GM21723 (cell line): Measurements from ENCODE around the gene SLC5A10.
"Not testable (repeated sequence)": the region's sequence is repeated elsewhere in the genome, so short reads cannot be mapped to it uniquely, and the experiment has no call there.

ENCODE experiments used
- ATAC-seq: cut with Tn5 transposase; IDR thresholded peaks from one replicate; pipeline ENCODE4 v1.9.1; 2021; ENCODE audit warnings: mild to moderate bottlenecking, moderate library complexity; ENCODE audit not compliant: unreplicated experiment

The SLC5A10 gene

DNA sequence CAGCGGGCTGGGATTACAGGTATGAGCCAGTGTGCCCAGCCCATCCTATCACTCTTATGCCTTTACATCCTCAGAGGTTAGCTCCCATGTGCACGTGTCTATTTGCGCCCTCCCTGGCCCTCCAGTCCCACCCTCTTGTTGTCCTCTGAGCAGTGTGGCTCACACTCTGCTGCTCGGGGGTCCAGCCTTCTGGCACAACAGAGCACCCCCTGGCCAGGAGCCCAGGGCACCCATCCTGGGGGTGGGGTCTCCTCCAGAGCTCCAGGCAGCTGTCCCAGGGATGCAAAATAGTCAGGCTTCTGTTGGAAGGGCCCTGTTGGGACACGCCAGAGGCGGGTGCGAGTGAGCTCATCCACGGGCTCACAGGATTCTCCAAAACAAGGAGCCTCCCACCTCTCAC, 64.3 kb downstream of the SLC5A10 start:
- ATAC-seq = no peak

DNA sequence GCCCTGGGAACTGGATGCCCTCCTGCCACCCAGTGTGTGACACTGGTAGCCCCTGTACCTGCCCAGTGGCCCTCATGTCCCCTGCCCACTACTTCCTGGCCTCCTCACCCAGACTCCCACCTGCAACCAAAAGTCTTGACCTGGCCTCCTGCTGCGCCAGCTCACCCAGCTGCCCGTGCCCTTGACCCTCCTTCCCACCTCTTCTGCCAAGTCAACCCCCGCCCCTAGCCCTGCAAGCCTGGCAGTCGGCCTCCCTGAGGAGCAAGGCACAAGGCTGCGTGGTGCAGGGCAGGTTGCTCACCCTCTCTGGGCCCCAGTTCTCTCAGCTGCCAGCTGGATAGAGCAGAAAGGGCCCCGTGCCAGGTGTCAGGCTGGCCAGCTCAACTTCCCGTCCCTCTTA, 64.9 kb downstream of the SLC5A10 start:
- ATAC-seq = no peak

DNA sequence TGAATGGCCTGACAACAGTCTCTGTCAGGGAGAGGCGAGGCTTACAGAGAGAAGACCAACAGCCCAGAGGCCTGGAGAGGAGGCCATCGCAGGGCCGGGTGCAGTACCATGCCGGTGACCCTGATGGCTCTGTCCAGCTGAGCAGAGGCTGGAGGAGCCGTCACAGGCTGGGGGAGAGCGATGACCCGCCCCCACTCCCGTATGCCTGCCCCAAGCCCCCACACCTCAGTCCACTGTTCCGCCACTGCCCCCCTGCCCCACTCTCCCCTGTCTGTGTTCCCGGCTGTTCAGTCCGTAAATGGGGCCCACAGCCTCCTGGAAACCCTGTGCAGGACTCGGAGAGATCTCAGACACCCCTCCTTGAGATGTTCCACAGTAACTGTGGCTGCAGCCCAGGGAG, 65.4 kb downstream of the SLC5A10 start:
- no peak for ATAC-seq

DNA sequence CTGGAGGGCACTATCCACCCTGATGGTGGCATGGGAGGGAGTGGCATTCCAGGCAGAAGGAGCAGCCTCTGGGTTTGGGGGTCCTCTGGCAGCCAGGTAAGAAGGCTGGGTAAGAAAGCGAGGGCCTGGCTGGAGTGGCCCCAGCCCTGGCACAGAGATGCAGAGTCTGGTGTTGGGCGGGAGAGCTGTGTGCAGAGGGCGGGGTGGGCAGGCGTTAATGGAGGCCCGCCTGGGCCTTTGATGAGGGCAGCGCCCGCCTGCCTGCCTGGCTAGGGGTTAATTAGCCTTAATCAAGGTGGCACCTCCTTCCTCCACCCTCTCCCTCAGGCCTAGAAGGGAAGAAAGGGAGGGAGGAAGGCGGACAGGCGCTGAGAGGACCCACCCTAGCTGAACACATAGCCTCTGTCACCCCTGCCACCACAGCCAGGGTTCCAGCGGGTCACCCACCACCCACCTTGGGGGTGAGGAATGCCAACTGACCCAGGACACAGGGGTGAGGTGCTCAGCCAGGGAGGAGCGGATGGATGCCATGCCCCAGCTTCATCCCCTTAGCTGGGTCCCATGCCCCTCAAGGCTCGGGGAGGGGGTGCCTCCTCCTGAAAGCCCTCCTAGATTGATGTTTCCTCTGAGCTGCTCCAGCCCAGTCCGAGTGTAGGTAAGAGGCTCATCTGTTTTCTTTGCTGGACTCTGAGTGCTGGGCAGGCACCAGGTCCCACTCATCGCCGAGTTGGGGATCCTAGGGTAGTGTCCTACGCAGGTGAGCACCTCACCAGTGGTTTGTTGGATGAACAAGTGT, 66.0 kb downstream of the SLC5A10 start:
- no peak for ATAC-seq

DNA sequence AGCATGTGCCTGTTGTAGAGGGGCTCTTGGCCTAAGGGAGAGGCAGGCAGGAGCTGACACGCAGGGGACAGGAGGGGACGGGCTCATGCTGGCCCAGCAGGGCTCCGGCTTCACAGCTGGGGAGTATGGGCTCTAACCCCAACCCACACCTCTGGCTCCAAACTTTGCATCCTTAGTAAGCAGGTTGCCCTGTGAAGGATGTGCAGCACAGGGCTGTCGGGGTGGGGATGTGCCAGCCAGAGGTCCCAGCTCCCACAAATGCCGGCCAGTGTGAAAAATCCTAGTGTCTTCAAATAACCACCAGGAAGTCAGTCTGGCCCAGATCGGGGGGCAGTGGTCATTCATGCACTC, 66.6 kb downstream of the SLC5A10 start:
- ATAC-seq = no peak

DNA sequence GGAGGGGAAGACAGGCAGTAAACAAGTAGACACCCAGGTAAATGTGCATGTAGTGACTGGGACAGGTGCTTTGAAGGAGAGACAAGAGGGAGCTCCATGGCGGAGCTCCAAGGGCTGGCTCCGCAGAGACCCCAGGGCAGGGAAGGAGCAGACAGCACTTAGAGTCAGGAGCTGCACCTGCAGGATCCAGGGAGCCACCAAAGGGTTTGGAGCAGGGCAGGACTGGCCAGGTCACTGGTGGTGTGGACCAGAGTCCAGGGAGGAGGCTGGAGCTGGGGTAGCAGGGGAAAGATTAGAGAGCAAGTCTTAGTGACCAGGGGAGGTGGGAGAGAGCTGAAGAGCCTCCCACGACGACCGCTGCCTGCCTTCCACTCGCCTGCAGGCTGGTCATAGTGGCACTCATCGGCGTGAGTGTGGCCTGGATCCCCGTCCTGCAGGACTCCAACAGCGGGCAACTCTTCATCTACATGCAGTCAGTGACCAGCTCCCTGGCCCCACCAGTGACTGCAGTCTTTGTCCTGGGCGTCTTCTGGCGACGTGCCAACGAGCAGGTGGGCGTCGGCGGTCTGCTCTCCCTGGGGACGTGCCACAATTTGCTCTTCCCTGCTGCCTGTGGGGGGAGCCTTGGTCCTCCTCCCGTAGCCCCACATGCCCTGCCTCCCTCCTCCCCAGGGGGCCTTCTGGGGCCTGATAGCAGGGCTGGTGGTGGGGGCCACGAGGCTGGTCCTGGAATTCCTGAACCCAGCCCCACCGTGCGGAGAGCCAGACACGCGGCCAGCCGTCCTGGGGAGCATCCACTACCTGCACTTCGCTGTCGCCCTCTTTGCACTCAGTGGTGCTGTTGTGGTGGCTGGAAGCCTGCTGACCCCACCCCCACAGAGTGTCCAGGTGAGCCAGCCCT, 67.3 kb downstream of the SLC5A10 start:
- no peak for ATAC-seq

DNA sequence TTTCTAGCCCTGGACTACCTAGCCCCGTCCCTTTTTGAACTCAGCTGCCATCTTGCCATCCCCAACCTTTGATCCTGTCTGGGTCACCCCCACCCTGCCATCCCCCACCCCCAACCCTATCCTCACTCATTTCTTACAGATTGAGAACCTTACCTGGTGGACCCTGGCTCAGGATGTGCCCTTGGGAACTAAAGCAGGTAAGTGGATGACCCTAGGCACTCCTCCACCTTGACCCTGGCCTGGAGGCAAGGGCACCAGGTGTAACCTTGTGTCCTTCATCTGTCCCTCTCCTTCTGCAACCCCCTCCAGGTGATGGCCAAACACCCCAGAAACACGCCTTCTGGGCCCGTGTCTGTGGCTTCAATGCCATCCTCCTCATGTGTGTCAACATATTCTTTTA, 68.1 kb downstream of the SLC5A10 start:
- no peak for ATAC-seq

DNA sequence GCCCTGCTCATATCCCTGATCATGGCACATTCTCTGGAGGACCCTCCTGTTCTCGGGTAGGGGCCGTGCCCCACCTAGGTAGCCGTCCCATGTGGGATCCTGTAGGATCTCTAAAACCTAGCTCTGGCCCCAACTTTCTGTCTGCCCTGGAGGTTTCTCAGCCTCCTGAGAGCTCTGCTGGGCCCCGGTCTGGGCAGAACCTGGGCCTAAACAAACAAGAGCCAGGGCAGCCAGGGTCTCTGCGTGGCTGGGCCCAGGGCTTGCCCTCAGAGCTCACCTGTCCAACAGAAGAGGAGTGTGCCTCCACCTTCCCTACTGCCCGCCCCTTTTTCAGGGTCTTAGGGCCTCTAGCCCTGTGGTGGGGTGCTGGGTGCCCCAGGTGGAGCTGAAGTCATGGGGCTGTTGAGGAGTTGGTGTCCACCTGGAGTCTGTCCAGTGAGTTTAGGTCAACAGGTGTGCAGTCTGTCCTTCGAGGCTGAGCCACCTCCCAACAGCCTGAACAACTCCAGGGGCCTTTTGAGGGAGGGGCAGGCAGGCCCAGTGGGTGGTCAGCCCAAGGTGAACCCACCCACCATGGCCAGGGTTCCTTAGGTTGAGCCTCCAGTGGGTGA, 69.2 kb downstream of the SLC5A10 start:
- ATAC-seq = not testable (repeated sequence)

DNA sequence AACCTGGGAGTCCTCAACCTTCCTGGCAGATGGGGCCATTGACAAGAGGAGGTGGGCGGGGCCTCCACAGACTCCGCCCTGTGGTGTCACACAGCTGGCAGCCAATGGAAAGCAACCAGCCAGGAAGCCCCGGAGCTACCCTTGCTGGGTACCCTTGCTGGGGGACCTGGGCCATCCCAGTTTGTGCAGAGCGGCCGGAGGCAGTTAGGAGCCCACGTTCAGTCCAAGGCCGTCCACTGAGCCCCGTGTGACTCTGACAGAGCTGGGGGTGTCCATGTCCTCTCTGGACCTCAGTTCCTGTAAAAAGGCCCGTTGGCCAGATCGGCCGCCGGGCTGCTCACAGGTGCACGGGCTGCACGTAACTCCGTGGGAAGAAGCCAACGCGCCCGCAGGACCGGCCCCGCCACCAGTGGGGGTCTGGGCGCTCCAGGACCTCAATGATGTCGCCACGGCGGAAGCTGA, 69.7 kb downstream of the SLC5A10 start:
- ATAC-seq = no peak

DNA sequence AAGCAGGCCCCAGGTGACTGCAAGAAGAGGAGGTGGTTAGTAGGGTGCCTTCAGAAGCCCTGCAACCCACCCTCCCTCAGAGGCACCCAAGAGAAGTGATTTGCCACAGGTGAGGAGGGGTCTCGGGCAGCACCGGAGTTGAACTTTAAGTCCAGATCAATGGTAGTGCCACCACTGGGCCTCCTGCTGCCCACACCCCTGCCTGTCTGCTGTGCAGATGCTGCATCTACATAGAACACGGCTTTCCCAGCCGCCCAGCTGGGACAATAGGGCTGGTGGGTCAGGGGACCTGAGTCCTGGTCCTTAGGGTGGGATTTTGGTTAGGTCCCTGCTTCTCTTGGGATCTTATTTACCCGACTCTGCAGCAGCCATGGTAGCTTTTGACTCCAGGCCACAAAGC, 70.2 kb downstream of the SLC5A10 start:
- no peak for ATAC-seq

DNA sequence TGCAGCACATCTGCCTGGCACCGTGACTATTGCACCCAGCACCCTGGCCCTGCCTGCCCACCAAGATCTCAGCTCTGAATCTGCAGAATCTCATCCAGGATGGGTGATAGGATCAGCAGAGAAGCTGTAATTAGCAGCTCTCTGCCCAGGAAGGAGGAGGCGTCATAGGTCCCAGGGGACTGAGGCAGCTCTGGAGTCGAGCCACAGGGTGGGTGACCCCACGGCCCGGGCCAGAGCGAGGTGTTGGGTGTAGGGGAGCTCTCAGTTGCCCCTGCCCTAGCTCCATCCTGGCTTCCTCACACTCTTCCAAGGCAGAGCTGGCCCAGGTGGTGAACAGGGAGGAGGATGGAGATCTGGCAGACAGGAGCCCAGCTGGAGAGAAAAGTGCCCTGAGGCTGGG, 70.8 kb downstream of the SLC5A10 start:
- ATAC-seq = no peak

DNA sequence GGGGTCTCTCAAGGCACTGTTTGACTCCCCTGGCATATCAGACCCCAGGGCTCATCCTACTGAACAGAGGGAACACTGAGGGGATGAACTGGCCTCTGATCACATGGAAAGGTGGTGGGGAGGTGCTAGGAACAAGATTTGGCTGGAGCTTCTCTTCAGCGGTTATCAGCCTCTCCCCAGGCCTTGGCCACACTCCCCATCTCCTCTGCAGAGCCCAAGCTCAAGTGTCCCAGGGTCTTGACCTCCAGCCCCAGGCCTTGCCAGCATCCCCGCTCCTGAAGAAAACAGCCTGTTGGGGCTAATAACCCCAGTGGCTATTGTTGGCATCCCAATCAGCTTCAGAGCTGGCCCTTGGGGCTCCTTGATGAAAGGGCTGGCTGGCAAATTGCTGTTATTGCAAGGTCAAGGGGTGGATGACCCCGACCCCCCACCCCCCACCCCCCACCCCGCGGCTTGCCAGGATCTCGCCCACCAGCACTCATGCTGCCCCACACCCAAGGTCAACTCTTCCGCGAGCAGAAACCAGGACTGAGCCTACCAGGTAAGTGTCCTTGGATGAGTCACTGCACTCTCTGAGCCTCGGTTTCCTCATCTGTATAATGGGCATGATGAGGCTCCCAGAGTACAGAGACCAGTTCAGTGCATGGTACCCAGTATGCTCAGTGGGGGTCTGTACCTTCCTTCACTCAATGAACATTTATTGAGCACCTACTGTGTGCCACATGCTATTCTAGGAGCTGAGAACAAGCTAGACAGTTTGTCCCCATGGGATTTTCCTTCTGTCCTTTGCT, 71.4 kb downstream of the SLC5A10 start:
- ATAC-seq = no peak

DNA sequence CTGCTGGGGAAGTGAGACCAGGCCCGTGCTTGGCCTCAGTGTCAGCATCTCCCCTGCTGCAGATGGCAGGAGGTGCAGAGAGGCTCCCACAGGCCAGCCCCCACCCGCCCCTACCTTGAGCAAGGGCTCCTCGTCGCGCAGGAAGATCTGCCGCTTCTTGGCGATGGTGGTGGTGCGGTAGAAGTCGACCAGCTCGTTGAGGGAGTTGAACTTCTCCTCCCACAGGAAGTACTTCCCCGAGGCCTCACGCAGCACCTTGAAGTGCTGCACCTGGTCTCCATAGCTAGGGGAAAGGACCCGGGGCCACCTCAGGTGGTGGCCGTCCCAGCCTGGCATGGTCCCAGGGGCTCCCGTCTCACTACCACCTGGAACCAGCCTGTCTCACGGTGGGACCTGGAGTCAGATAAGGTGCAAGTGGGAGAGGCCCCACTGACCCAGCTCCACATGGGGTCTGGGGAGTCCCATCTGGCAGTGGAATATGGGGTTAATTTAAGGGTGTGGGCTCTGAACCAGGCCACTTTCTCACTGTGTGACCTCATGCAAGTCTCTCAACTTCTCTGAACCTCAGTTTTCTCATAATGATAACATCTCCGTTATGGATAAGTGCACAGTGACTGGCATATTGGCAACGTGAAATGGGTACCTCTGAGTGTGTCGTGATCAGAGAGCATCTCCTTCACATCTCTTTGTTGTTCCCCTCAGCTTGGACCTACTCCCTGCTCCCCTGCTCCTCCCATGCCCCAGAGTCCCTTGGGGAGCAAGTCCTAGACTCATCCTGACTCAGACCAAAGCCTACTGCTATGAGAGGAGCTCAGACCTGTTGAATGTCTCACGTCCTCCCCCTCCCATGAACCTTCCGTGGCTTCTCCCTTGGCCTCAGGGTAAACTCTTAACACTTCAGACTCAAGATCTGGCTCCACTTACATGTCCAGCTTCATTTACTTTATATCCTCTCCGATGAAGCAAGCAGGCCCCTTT, 72.4 kb downstream of the SLC5A10 start:
- ATAC-seq = no peak

DNA sequence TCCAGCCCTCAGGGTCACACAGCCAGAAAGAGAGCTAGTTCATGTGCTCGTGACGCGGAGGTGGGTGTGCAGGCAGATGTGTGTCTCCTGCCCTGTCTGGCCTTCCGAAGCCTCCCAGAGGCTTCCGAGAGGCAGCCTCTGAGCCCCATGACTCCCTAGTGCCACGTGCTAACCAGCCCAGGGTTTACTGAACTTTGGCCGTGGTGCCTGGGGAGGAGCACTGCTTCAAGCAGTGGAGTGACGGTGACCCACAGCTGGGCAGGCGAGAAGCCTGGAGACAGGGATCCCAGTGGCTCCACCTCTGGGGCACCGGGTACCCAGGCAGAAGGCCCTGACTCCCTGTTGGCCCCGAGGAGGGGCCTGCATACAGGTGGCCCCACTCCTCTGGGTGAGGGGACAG, 76.7 kb downstream of the SLC5A10 start:
- ATAC-seq = not testable (repeated sequence)

DNA sequence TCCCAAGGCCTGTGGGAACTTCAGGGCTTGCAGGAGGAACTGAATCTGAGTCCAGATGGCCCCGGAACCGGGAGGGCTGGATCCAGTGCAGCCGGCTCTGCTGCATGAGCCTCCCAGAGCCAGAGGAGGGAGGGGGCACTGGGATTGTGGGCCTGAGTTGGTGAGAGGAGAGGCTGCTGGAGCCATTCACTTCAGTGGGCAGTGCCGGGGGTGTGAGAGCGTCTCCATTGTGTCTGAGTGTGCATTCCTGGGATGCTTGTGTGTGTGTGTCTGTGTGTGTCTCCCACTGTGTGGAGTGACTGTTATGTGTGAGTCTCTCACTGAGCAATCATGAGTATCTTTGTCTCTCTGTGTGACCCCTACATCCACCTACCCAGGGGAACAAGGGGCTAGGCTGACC, 77.8 kb downstream of the SLC5A10 start:
- ATAC-seq = not testable (repeated sequence)

DNA sequence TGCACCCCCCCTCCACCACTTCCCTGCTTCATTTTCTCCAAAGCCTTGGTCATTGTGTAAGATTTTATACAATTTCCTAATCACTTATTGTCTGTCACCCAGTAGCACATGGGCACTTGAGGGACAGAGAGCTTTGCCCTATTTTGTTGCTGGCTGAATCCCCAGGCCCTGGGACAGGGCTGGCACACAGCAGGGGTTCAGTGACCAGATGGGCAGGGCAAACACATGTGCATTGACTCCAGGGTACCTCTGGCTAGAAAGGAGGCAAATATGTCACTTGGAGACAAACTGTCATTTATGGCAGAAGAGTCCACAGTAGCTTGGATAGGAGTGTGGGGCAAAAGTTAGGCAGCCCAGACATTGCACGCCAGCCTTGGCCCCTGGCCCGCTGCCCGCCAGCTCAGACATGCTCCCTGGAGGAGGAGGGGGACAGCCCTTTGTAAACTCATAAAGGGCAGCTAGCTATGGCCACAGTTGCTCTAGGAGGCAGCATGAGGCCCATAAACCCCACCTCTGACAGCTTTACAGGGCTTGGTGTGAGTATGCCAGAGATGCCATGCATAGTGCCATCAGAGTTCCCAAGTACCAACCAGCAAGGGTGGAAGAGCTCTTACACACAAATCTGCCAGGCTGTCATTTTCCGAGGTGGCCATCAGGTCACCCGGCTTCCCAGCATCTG, 78.9 kb downstream of the SLC5A10 start:
- not testable (repeated sequence) for ATAC-seq

DNA sequence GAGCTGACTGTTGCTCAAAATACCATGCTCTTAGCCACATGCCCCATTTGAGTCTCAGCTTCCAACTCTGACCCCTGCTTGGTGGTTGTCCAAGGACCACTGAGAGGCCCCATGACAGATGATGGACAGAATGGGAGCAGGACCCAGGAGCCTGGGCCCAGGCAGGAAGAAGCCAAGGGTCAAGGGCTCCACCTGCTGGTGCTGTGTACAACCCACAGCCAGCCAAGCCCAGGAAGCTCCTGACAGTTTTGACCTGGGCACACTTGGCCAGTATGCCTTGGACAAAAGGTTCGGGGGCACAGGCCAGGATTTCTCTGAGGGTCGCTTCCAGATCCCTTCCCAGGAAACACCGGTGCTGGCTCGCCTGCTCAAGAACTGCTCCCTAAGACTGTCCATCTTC, 79.8 kb downstream of the SLC5A10 start:
- peak; percentile 37 for ATAC-seq

DNA sequence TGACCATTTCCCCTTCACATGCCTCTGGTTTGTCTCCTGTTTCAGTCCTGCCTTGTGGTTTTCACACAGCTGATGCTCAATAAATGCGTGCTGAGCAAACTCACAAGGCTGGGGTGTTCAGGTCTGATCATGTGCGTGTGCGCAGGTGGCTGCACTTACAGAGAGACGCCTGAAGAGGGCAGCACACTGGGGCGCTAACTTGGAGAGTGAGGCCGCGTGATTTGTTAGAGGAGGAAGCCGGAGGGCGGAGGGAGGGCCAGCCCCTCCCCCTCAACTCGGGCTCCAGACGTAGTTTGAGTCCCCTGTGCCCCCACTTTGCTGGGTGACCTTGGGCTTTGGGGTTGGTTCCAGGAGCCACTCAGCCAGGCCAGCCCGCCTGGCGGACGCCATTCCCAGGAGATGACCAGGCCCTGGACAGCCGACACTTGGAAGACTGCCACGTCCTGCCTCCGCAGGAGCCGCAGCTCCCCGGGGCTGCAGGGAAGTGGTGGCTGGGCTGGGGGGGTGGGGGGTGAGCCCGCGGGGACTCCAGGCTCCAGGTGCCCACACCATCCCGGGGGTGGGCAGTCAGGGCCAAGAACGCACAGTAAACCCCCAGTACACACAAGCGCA, 80.5 kb downstream of the SLC5A10 start:
- ATAC-seq = peak; percentile 48

DNA sequence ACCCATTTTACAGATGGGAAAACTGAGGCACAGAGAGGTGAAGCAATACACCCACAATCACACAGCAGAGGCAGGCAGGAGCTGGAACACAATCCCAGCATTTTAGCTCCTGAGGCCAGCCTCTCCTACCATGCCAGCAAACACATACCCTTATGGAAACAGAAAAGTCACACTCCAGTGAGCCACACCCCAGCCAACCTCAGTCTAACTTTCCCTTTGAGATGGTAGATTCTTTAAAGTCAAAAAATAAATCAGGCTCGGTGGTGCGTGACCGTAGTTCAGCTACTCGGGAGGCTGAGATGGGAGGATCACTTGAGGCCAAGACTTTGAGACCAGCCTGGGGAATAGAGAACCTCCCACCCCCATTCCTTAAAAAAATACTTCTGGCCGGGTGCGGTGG, 84.2 kb downstream of the SLC5A10 start:
- ATAC-seq = not testable (repeated sequence)
